ENCODE measurements around the gene CFAP61. TPM values are rescaled to one million over a fixed set of nuclear protein-coding genes. Genes with fewer than 3 reads are reported as not detected.

CFAP61 gene
- total and polyA plus RNA-seq, 7 donors: 8.3 to 59.4 (median 24.5) TPM

DNA sequence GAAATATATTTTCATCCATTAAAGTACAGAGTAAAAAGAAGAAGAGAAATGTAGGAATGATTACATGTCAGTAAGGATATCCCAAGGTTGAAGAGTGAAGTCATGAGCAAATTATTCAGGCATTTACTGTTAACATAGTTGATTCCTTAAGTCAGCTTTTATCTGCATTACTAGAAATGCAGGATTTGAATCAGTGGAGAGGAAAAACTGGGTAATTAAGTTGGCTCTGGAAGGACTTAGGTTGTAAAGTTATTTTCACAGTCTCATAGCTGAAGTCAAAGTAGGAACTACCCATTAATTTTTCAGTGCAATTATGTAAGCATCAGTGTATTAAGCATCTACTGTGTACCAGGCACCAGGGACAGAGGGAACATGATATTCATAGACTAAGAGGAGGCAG lies 27.4 kb upstream of the CFAP61 start:
- TF ChIP-seq, protein P1, sequence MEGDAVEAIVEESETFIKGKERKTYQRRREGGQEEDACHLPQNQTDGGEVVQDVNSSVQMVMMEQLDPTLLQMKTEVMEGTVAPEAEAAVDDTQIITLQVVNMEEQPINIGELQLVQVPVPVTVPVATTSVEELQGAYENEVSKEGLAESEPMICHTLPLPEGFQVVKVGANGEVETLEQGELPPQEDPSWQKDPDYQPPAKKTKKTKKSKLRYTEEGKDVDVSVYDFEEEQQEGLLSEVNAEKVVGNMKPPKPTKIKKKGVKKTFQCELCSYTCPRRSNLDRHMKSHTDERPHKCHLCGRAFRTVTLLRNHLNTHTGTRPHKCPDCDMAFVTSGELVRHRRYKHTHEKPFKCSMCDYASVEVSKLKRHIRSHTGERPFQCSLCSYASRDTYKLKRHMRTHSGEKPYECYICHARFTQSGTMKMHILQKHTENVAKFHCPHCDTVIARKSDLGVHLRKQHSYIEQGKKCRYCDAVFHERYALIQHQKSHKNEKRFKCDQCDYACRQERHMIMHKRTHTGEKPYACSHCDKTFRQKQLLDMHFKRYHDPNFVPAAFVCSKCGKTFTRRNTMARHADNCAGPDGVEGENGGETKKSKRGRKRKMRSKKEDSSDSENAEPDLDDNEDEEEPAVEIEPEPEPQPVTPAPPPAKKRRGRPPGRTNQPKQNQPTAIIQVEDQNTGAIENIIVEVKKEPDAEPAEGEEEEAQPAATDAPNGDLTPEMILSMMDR (IDR thresholded peaks at IDR 0.05): no peak
- Histone ChIP-seq H3K27ac (no peak overlapping the region), H3K27me3 (ENCODE audit: insufficient read depth in 3 of 3, low read length in 2 of 3) (no peaks in the 10 kb centered on the region), H3K9me3 (no peaks in the 10 kb centered on the region), H3K4me1 (peaks cover 45% of the 10 kb centered on the region), H3K36me3 (ENCODE audit: insufficient read depth in 1 of 2, low read depth in 1 of 2) (peaks cover 3 to 66% of the 10 kb centered on the region in 2 donors), H3K4me3 (no peak overlapping the region)
- no peak for DNase-seq
- intact Hi-C loops (cut with DNase I): no loop called here
- ATAC-seq: no peak

DNA sequence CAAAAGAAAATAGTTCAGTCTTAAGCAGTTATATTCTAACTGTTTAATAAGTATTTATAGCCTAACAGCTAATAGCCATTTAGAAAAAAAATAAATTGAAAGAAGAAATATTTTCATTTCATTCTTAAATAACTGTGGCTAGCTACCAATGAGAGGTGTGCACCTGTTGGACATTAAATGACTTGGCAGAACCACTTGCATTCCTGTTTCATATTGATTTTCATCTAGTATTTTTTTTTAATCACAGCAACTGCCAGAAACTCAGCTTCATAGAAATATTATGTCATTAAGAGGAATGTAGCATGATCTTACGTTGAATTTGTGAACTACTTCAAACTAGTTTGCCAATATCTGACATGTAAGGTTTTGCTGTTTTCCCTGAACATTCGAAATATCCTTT lies 25.0 kb upstream of the CFAP61 start:
- no peaks in the 10 kb centered on the region for H3K9me3 ChIP-seq
- H3K4me3 ChIP-seq: no peak overlapping the region
- no peak overlapping the region for H3K27ac ChIP-seq
- H3K27me3 ChIP-seq (ENCODE audit: insufficient read depth in 3 of 3, low read length in 2 of 3): no peaks in the 10 kb centered on the region
- DNase-seq (no peak), ATAC-seq (no peak)
- intact Hi-C loops (cut with DNase I): no loop called here
- 54 to 62% (median 57%) methylated on average over 2 of the region's 2 CpGs for WGBS, 3 donors
- peaks cover 26% of the 10 kb centered on the region for H3K4me1 ChIP-seq
- TF ChIP-seq, protein P1 (IDR thresholded peaks at IDR 0.05): no peak
- H3K36me3 ChIP-seq (ENCODE audit: insufficient read depth in 1 of 2, low read depth in 1 of 2): peaks cover 3 to 81% of the 10 kb centered on the region in 2 donors

DNA sequence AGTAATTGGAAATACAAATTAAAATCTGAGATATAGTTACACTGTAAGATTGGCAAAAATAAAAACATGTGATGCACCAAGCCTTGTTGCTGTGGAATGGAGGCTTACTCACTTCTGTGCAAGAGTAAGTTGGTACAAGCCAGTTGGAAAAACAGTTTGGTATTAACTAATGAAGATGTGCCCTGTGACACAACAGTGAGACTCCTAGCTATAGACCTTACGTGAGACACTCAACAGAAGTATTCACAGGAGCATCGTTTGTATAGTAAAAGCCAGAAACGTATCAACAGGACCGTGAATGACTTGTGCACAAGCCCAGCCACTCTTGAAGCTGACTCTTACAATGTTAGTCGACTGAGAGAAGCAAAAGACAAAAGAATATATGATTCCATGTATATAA lies 20.5 kb upstream of the CFAP61 start:
- WGBS, 3 donors: 81 to 88% (median 81%) methylated on average over 5 of the region's 5 CpGs
- DNase-seq: no peak
- Histone ChIP-seq H3K27ac (no peak overlapping the region), H3K4me1 (peaks cover 8% of the 10 kb centered on the region), H3K27me3 (ENCODE audit: insufficient read depth in 3 of 3, low read length in 2 of 3) (no peaks in the 10 kb centered on the region), H3K9me3 (no peaks in the 10 kb centered on the region), H3K36me3 (ENCODE audit: insufficient read depth in 1 of 2, low read depth in 1 of 2) (peaks cover 5 to 98% of the 10 kb centered on the region in 2 donors), H3K4me3 (no peak overlapping the region)
- TF ChIP-seq, protein P1 (IDR thresholded peaks at IDR 0.05): no peak
- ATAC-seq: no peak
- intact Hi-C loops (cut with DNase I): no loop called here

DNA sequence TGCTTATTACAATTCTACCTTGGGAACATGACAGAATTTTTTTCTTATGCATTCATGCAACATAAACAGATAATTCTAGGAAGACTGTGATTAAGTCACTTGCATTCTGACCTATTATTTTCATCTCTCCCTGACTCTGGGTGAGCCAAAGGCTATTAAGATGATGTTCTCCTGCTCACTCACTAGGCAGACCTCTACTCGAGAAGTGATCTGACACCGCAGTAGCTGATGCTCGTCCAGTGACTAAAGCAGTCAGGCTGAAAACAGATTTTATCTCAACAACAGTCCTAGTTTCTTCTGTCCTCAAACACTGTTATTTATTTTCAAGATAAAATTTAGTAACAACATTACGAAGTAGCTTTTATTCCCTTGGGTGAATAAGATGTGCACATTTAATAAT lies 17.8 kb upstream of the CFAP61 start:
- 42 to 62% (median 47%) methylated on average over 4 of the region's 4 CpGs for WGBS, 3 donors
- peak in 2 of 4 donors; percentile 87 to 90 for ATAC-seq

DNA sequence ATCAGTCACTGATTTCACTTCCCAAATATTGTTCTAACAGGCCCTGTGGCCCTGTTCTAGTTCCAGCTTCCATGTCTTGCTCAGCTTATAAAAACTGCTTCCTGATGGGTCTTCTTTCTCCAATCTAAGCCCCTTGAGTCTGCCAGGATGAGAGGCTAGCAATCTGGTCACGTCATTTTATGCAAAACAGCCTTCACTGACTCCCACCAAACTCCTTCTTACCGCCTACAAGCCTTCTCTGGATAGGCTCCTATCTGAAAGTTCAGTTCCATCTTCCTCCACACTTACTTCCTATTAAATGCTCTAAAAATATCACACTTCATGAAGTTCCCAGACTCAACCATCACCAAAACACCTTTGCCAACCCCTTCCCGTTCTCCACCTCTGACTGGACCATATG lies 15.6 kb upstream of the CFAP61 start:
- H3K9me3 ChIP-seq: no peaks in the 10 kb centered on the region
- 84 to 88% (median 87%) methylated on average over 3 of the region's 3 CpGs for WGBS, 3 donors
- intact Hi-C loops (cut with DNase I): no loop called here
- TF ChIP-seq, protein P1 (IDR thresholded peaks at IDR 0.05): no peak
- DNase-seq (no peak), ATAC-seq (no peak)
- no peaks in the 10 kb centered on the region for H3K4me1 ChIP-seq
- peaks cover 18 to 99% of the 10 kb centered on the region in 2 donors for H3K36me3 ChIP-seq (ENCODE audit: insufficient read depth in 1 of 2, low read depth in 1 of 2)
- H3K4me3 ChIP-seq: no peak overlapping the region
- H3K27me3 ChIP-seq (ENCODE audit: insufficient read depth in 3 of 3, low read length in 2 of 3): no peaks in the 10 kb centered on the region
- no peak overlapping the region for H3K27ac ChIP-seq

More for the DNA sequence above, 17.8 kb upstream of the CFAP61 start:
- no peak for DNase-seq
- H3K36me3 ChIP-seq (ENCODE audit: insufficient read depth in 1 of 2, low read depth in 1 of 2): peaks cover 10 to 98% of the 10 kb centered on the region in 2 donors
- no peaks in the 10 kb centered on the region for H3K27me3 ChIP-seq (ENCODE audit: insufficient read depth in 3 of 3, low read length in 2 of 3)
- H3K4me1 ChIP-seq: no peaks in the 10 kb centered on the region
- TF ChIP-seq, protein P1 (IDR thresholded peaks at IDR 0.05): no peak
- H3K27ac ChIP-seq: peak overlapping the region; percentile 76
- H3K9me3 ChIP-seq: no peaks in the 10 kb centered on the region
- no peak overlapping the region for H3K4me3 ChIP-seq
- intact Hi-C loops (cut with DNase I): no loop called here

All from psoas muscle (tissue), 8 donors.